ENCODE measurements around the gene ERC1. TPM values are rescaled to one million over a fixed set of nuclear protein-coding genes. Genes with fewer than 3 reads are reported as not detected.

The ERC1 gene
- total RNA-seq, 4 donors from 2014 or later = 50.0 to 88.1 (median 59.7) TPM

DNA sequence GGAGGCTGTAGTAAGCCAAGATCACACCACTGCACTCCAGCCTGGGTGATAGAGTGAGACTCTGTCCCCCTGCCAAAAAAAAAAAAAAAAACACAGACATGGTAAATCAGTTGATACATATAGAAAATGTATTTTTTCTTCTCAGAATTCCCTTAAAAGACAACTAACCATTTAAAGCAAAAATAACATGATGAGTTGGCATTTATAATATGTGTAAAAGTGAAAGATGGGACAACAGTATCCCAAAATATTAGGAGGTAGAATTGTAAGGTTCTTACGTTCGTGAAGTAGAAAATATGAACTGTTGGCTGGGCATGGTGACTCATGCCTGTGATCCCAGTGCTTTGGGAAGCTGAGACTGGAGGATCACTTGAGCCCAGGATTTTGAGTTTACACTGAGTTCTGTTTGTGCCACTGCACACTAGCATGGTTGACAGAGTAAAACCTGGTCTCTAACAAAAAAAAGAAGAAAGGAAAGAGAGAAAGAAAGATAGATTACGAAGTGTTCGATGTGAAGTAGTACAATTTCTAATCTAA lies 306.7 kb downstream of the ERC1 start:
- Histone ChIP-seq H3K27ac (replicated peaks in 1 of 4) (no peak overlapping the region), H3K36me3 (peaks cover 0 to 19% (median 0%) of the 10 kb centered on the region in 4 donors), H3K4me3 (no peak overlapping the region), H3K9me3 (no peaks in the 10 kb centered on the region), H3K4me1 (no peaks in the 10 kb centered on the region), H3K27me3 (no peaks in the 10 kb centered on the region)
- DNase-seq (ENCODE audit: extremely low spot score) = no peak
- TF ChIP-seq POLR2AphosphoS5 (IDR thresholded peaks at IDR 0.05) (no peak), EP300 (IDR thresholded peaks at IDR 0.05) (no peak), POLR2A (IDR thresholded peaks at IDR 0.05; ENCODE audit: low read depth) (no peak)
- TF ChIP-seq, protein P1, sequence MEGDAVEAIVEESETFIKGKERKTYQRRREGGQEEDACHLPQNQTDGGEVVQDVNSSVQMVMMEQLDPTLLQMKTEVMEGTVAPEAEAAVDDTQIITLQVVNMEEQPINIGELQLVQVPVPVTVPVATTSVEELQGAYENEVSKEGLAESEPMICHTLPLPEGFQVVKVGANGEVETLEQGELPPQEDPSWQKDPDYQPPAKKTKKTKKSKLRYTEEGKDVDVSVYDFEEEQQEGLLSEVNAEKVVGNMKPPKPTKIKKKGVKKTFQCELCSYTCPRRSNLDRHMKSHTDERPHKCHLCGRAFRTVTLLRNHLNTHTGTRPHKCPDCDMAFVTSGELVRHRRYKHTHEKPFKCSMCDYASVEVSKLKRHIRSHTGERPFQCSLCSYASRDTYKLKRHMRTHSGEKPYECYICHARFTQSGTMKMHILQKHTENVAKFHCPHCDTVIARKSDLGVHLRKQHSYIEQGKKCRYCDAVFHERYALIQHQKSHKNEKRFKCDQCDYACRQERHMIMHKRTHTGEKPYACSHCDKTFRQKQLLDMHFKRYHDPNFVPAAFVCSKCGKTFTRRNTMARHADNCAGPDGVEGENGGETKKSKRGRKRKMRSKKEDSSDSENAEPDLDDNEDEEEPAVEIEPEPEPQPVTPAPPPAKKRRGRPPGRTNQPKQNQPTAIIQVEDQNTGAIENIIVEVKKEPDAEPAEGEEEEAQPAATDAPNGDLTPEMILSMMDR (IDR thresholded peaks at IDR 0.05) = no peak
- intact Hi-C loops (cut with DNase I) = no loop called here
- 96% methylated on average over 4 of the region's 4 CpGs for WGBS

DNA sequence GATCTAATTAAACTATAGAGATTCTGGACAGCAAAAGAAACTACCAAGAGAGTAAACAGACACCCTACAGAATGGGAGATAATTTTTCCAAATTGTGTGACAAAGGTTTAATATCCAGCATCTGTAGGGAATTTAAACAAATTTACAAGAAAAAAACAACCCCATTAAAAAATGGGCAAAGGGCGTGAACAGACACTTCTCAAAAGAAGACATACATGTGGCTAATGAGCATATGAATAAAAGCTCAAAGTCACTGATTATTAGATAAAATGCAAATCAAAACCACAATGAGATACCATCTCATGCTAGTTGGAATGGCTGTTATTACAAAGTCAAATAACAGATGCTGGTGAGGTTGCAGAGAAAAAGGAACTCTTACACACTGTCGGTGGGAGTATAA lies 309.4 kb downstream of the ERC1 start:
- intact Hi-C loops (cut with DNase I) = no loop called here
- Histone ChIP-seq H3K4me3 (no peak overlapping the region), H3K27me3 (no peaks in the 10 kb centered on the region), H3K9me3 (no peaks in the 10 kb centered on the region), H3K36me3 (peaks cover 0 to 8% (median 0%) of the 10 kb centered on the region in 4 donors), H3K27ac (replicated peaks in 1 of 4) (no peak overlapping the region), H3K4me1 (peaks cover 3 to 9% (median 6%) of the 10 kb centered on the region in 4 donors)
- no peak for DNase-seq (ENCODE audit: extremely low spot score)
- TF ChIP-seq, protein P1 (IDR thresholded peaks at IDR 0.05) = no peak
- 92% methylated on average over 2 of the region's 2 CpGs for WGBS

DNA sequence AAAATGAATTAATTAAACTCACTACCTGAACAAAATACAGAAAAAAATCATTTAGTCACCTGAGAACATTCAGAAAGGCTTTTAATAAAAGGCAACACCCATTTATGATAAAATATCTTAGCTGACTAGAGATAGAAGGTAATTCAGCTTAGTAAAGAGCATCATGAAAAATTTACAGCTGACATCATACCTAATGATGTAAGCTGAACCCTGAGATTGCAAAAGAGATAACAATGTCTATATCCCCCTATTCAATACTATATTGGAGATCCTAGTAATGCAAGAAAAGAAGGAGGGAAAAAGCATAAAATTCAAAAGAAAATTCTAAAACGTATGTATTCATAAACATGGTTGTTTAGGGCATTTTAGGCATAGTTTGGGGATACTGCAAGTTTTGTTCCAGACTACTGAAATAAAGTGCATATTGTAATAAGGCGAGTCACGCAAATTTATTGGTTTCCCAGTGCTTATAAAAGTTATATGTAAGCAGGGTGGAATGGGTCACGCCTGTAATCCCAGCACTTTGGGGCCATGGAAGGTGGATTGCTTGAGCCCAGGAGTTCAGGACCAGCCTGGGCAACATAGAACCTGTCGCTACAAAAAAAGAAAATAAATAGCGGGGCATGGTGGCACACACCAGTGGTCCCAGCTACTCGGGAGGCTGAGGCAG lies 311.3 kb downstream of the ERC1 start:
- no peak for DNase-seq (ENCODE audit: extremely low spot score)
- no peak overlapping the region for H3K27ac ChIP-seq (replicated peaks in 1 of 4)
- intact Hi-C loops (cut with DNase I) = no loop called here
- H3K27me3 ChIP-seq = no peaks in the 10 kb centered on the region
- TF ChIP-seq POLR2A (IDR thresholded peaks at IDR 0.05; ENCODE audit: low read depth) (no peak), EP300 (IDR thresholded peaks at IDR 0.05) (no peak), POLR2AphosphoS5 (IDR thresholded peaks at IDR 0.05) (no peak)
- TF ChIP-seq, protein P1 (IDR thresholded peaks at IDR 0.05) = no peak
- 95% methylated on average over 7 of the region's 7 CpGs for WGBS
- peaks cover 4 to 21% (median 11%) of the 10 kb centered on the region in 4 donors for H3K4me1 ChIP-seq
- H3K9me3 ChIP-seq = no peaks in the 10 kb centered on the region
- H3K4me3 ChIP-seq = no peak overlapping the region
- H3K36me3 ChIP-seq = peaks cover 0 to 8% (median 0%) of the 10 kb centered on the region in 4 donors

DNA sequence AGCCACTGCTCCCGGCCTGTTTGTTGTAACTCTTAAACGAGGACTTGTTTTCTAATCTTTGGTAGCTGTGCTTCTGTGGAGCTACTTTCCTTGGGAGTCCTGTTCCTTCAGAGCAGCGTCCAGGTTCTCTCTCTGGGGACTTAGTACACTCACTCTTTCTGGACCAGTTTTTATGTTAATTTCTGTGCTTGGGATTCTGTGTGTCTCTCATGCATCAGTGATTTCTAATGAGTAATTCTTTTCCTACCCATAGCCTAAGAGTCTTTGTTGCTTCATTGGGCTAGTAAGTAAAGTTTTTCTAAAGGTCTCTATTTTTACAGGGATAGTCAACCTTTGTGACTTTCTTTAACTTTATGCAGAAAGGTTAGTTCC lies 314.0 kb downstream of the ERC1 start:
- TF ChIP-seq, protein P1 (IDR thresholded peaks at IDR 0.05) = no peak
- TF ChIP-seq POLR2A (IDR thresholded peaks at IDR 0.05; ENCODE audit: low read depth) (no peak), POLR2AphosphoS5 (IDR thresholded peaks at IDR 0.05) (no peak), EP300 (IDR thresholded peaks at IDR 0.05) (no peak)
- DNase-seq (ENCODE audit: extremely low spot score) = no peak
- no peak overlapping the region for H3K27ac ChIP-seq (replicated peaks in 1 of 4)
- H3K4me3 ChIP-seq = no peak overlapping the region
- H3K27me3 ChIP-seq = no peaks in the 10 kb centered on the region
- whole genome bisulfite sequencing = 87% methylated on average over 3 of the region's 3 CpGs
- peaks cover 0 to 5% (median 0%) of the 10 kb centered on the region in 4 donors for H3K36me3 ChIP-seq
- H3K9me3 ChIP-seq = no peaks in the 10 kb centered on the region
- intact Hi-C loops (cut with DNase I) = no loop called here
- peaks cover 4 to 21% (median 11%) of the 10 kb centered on the region in 4 donors for H3K4me1 ChIP-seq

Data from esophagus muscularis mucosa (tissue), 4 donors.